NCI-H526 (cell line): ENCODE measurements around the gene SRPK2.

ENCODE experiments used
- DNase-seq, 2 experiments: peaks; one replicate each; lab custom pipeline; 2025; lab: John Stamatoyannopoulos, UW

The SRPK2 gene

GRCh38 chr7:105191331-105191730 is 197.4 kb downstream of the SRPK2 start:
- DNase-seq, result no peak

- no peak for DNase-seq
Observed at GRCh38 chr7:105189859-105190492, 198.7 kb downstream of the SRPK2 start.

GRCh38 chr7:105188201-105188600 is 200.5 kb downstream of the SRPK2 start:
- no peak for DNase-seq

- DNase-seq, result no peak
Observed at GRCh38 chr7:105187302-105188169, 201.2 kb downstream of the SRPK2 start.

- no peak for DNase-seq
Observed at GRCh38 chr7:105185290-105186010, 203.3 kb downstream of the SRPK2 start.

- no peak for DNase-seq
Observed at GRCh38 chr7:105180002-105180401, 208.7 kb downstream of the SRPK2 start.

GRCh38 chr7:105178928-105179541 is 209.7 kb downstream of the SRPK2 start:
- DNase-seq, result no peak

GRCh38 chr7:105178177-105178576 is 210.5 kb downstream of the SRPK2 start:
- no peak for DNase-seq

GRCh38 chr7:105177026-105177425 is 211.7 kb downstream of the SRPK2 start:
- no peak for DNase-seq

- no peak for DNase-seq
Observed at GRCh38 chr7:105173586-105173985, 215.1 kb downstream of the SRPK2 start.

GRCh38 chr7:105164751-105165150 is 224.0 kb downstream of the SRPK2 start:
- DNase-seq, result no peak

- DNase-seq, result no peak
Observed at GRCh38 chr7:105163718-105164117, 225.0 kb downstream of the SRPK2 start.

GRCh38 chr7:105161366-105161765 is 227.4 kb downstream of the SRPK2 start:
- no peak for DNase-seq

- no peak for DNase-seq
Observed at GRCh38 chr7:105157278-105157677, 231.4 kb downstream of the SRPK2 start.

GRCh38 chr7:105156731-105157130 is 232.0 kb downstream of the SRPK2 start:
- no peak for DNase-seq

- no peak for DNase-seq
Observed at GRCh38 chr7:105154084-105154483, 234.6 kb downstream of the SRPK2 start.

- no peak for DNase-seq
Observed at GRCh38 chr7:105153531-105153930, 235.2 kb downstream of the SRPK2 start.

GRCh38 chr7:105151152-105151551 is 237.6 kb downstream of the SRPK2 start:
- no peak for DNase-seq

GRCh38 chr7:105149827-105150226 is 238.9 kb downstream of the SRPK2 start:
- DNase-seq, result no peak

- peak in 1 of 2 experiments; percentile 53 for DNase-seq
Observed at GRCh38 chr7:105141068-105141467, 247.7 kb downstream of the SRPK2 start.

GRCh38 chr7:105139381-105139780 is 249.3 kb downstream of the SRPK2 start:
- no peak for DNase-seq

- DNase-seq, result no peak
Observed at GRCh38 chr7:105137898-105138297, 250.8 kb downstream of the SRPK2 start.
